Gastroesophageal sphincter (tissue), 4 donors: ENCODE measurements around the gene CD163. TPM values are rescaled to one million over a fixed set of nuclear protein-coding genes. Genes with fewer than 3 reads are reported as not detected.

Source experiments
- ATAC-seq: fragments of 150-250 bp; one replicate; pipeline ENCODE4 v1.9.1; 2016; ENCODE audit warnings: mild to moderate bottlenecking, moderate library complexity
- H3K27ac ChIP-seq, 4 donors: fragments of 200-600 bp; sonication (generic) in 3 of 4; 1 replicate in 3 of 4; 2 replicates in 1 of 4; pipeline ENCODE4 v1.5.1; 2016 to 2019
- H3K27me3 ChIP-seq: fragments of 200-600 bp; sonication (generic); one replicate; pipeline ENCODE4 v1.5.1; 2019
- H3K36me3 ChIP-seq, 2 donors: fragments of 200-600 bp; sonication (generic); one replicate each; pipeline ENCODE4 v1.5.1; 2019; ENCODE audit warnings: control low read depth in 1 of 2
- H3K4me1 ChIP-seq, 3 donors: fragments of 200-600 bp; sonication (generic); 1 replicate in 2 of 3; 2 replicates in 1 of 3; pipeline ENCODE4 v1.5.1; 2016 to 2019; ENCODE audit warnings: control low read depth in 2 of 3
- H3K4me3 ChIP-seq, 2 donors: fragments of 200-600 bp; sonication (generic); one replicate each; pipeline ENCODE4 v1.5.1; 2019; ENCODE audit warnings: mild to moderate bottlenecking in 1 of 2, moderate library complexity in 1 of 2
- H3K9me3 ChIP-seq, 3 donors: fragments of 200-600 bp; sonication (generic); one replicate each; pipeline ENCODE4 v1.5.1; 2017 to 2019; ENCODE audit warnings: control low read depth in 2 of 3
- CTCF ChIP-seq, 4 experiments: fragments of 200-600 bp in 2 of 4; fragments of 450-650 bp in 2 of 4; sonication (generic) in 1 of 4; IDR thresholded peaks; one replicate each; pipeline ENCODE4 v1.5.1; 2017 to 2019; ENCODE audit warnings: antibody characterized with exemption in 4 of 4, mild to moderate bottlenecking in 2 of 4, moderate library complexity in 2 of 4
- EP300 ChIP-seq: sonication (generic); formaldehyde crosslinking; IDR thresholded peaks from one replicate; pipeline ENCODE4 v1.6.1; 2017; ENCODE audit warnings: antibody characterized with exemption, mild to moderate bottlenecking
- POLR2A ChIP-seq, 2 donors: fragments of 450-650 bp; IDR thresholded peaks; one replicate each; pipeline ENCODE4 v1.6.1; 2017; ENCODE audit warnings: antibody characterized with exemption in 2 of 2, mild to moderate bottlenecking in 2 of 2, moderate library complexity in 1 of 2
- POLR2AphosphoS5 ChIP-seq: sonication (generic); formaldehyde crosslinking; IDR thresholded peaks from one replicate; pipeline ENCODE4 v1.6.1; 2017; ENCODE audit warnings: antibody characterized with exemption
- WGBS, 2 donors: methylation state at CpG; one replicate each; pipeline ENCODE4 v1.1.5; 2018; ENCODE audit warnings: low coverage in 1 of 2; 5-methylcytosine and 5-hydroxymethylcytosine counted together
- total RNA-seq, 4 donors: library from RNA; depleted of rRNA; stranded (reverse); fragments of >200 nt; gene quantifications; one replicate each; pipeline ENCODE4 v1.1.0, GENCODE V29; 2016

Gene CD163
- total RNA-seq, 4 donors from 2014 or later, result 68.5 to 397 (median 218) TPM

GRCh38 chr12:7451756-7452155 is 51.8 kb downstream of the CD163 start:
- H3K27ac ChIP-seq, result no peak overlapping the region
- no peaks in the 10 kb centered on the region for H3K4me1 ChIP-seq
- no peaks in the 10 kb centered on the region for H3K36me3 ChIP-seq
- peaks cover 0 to 11% (median 0%) of the 10 kb centered on the region in 3 donors for H3K9me3 ChIP-seq
- ATAC-seq, result no peak
- no peaks in the 10 kb centered on the region for H3K27me3 ChIP-seq
- 56 to 69% methylated on average over 3 of the region's 3 CpGs for WGBS, 2 donors
- no peak for TF ChIP-seq POLR2AphosphoS5
- no peak for TF ChIP-seq EP300
- TF ChIP-seq CTCF (IDR thresholded peaks at IDR 0.05), result no peak
- no peak for TF ChIP-seq POLR2A (IDR thresholded peaks at IDR 0.05)
- no peak overlapping the region for H3K4me3 ChIP-seq

- Histone ChIP-seq H3K36me3 (no peaks in the 10 kb centered on the region), H3K9me3 (peaks cover 0 to 11% (median 0%) of the 10 kb centered on the region in 3 donors), H3K27ac (no peak overlapping the region), H3K4me3 (no peak overlapping the region), H3K27me3 (no peaks in the 10 kb centered on the region), H3K4me1 (no peaks in the 10 kb centered on the region)
- WGBS, 2 donors, result 63 to 83% methylated on average over 4 to 7 of the region's 7 CpGs
- TF ChIP-seq POLR2AphosphoS5 (no peak), CTCF (IDR thresholded peaks at IDR 0.05) (no peak), POLR2A (IDR thresholded peaks at IDR 0.05) (no peak), EP300 (no peak)
- ATAC-seq, result no peak
These were observed 52.9 kb downstream of the CD163 start for GRCh38 chr12:7450667-7451066.

- TF ChIP-seq CTCF (IDR thresholded peaks at IDR 0.05) (no peak), EP300 (no peak), POLR2AphosphoS5 (no peak), POLR2A (IDR thresholded peaks at IDR 0.05) (no peak)
- Histone ChIP-seq H3K27ac (no peak overlapping the region), H3K36me3 (no peaks in the 10 kb centered on the region), H3K4me1 (no peaks in the 10 kb centered on the region), H3K27me3 (no peaks in the 10 kb centered on the region), H3K4me3 (no peak overlapping the region), H3K9me3 (peaks cover 0 to 5% (median 0%) of the 10 kb centered on the region in 3 donors)
- WGBS, 2 donors, result 100% methylated on average over 1 of the region's 1 CpG; no CpG with 5 or more reads in 1 of the 2 donors
- no peak for ATAC-seq
These were observed 55.5 kb downstream of the CD163 start for GRCh38 chr12:7448099-7448498.

GRCh38 chr12:7444537-7444936 is 59.0 kb downstream of the CD163 start:
- Histone ChIP-seq H3K4me3 (no peak overlapping the region), H3K9me3 (peaks cover 0 to 8% (median 0%) of the 10 kb centered on the region in 3 donors), H3K27me3 (peaks cover 22% of the 10 kb centered on the region), H3K27ac (no peak overlapping the region), H3K4me1 (peaks cover 0 to 6% (median 0%) of the 10 kb centered on the region in 3 donors), H3K36me3 (no peaks in the 10 kb centered on the region)
- ATAC-seq, result no peak
- 67 to 70% methylated on average over 4 of the region's 4 CpGs for WGBS, 2 donors
- TF ChIP-seq EP300 (no peak), CTCF (IDR thresholded peaks at IDR 0.05) (no peak), POLR2A (IDR thresholded peaks at IDR 0.05) (no peak), POLR2AphosphoS5 (no peak)

GRCh38 chr12:7444076-7444475 is 59.5 kb downstream of the CD163 start, which contains the start of gene CD163L1:
CD163L1 (minus strand) TSS chr12:7444153; CDS start chr12:7444127, 26 bp downstream.
- peaks cover 0 to 6% (median 0%) of the 10 kb centered on the region in 3 donors for H3K4me1 ChIP-seq
- H3K4me3 ChIP-seq, result no peak within 1 kb of the TSS
- H3K27me3 ChIP-seq, result peaks cover 25% of the 10 kb centered on the region
- no peak within 1 kb of the TSS for H3K27ac ChIP-seq
- TF ChIP-seq POLR2A (IDR thresholded peaks at IDR 0.05), result no peak
- no peak for TF ChIP-seq POLR2AphosphoS5
- TF ChIP-seq EP300, result no peak
- TF ChIP-seq CTCF (IDR thresholded peaks at IDR 0.05), result no peak
- no peaks in the 10 kb centered on the region for H3K36me3 ChIP-seq
- WGBS, 2 donors, result 37 to 46% methylated on average over 2 of the region's 2 CpGs
- ATAC-seq, result no peak
- H3K9me3 ChIP-seq, result peaks cover 0 to 9% (median 0%) of the 10 kb centered on the region in 3 donors
